Superior temporal gyrus (tissue), 1 donor: ENCODE results near the gene HECTD4.
"Not testable (repeated sequence)": the region's sequence is repeated elsewhere in the genome, so short reads cannot be mapped to it uniquely, and the experiment has no call there.

Source experiments
- DNase-seq: peaks from one replicate; pipeline ENCODE4 v3.0.0-alpha.2; 2016; ENCODE audit errors: extremely low spot score

Gene HECTD4

GRCh38 chr12:112121780-112122565 lies 260.3 kb downstream of the HECTD4 start:
- peak; percentile 64 for DNase-seq

- no peak for DNase-seq
Observed at GRCh38 chr12:112117685-112118084, 264.5 kb downstream of the HECTD4 start.

- DNase-seq: peak; percentile 97
Observed at GRCh38 chr12:112116232-112117060, 265.8 kb downstream of the HECTD4 start.

- no peak for DNase-seq
Observed at GRCh38 chr12:112115259-112116045, 266.8 kb downstream of the HECTD4 start.

GRCh38 chr12:112112409-112113133 lies 269.7 kb downstream of the HECTD4 start:
- no peak for DNase-seq

GRCh38 chr12:112111931-112112330 lies 270.3 kb downstream of the HECTD4 start:
- no peak for DNase-seq

- not testable (repeated sequence) for DNase-seq
Observed at GRCh38 chr12:112110787-112111662, 271.2 kb downstream of the HECTD4 start.
